ENCODE data around the gene RHCE. TPM values are rescaled to one million over a fixed set of nuclear protein-coding genes. Genes with fewer than 3 reads are reported as not detected.

The RHCE gene
- total RNA-seq, 1 donor from 2014 or later = 0.75 TPM

DNA sequence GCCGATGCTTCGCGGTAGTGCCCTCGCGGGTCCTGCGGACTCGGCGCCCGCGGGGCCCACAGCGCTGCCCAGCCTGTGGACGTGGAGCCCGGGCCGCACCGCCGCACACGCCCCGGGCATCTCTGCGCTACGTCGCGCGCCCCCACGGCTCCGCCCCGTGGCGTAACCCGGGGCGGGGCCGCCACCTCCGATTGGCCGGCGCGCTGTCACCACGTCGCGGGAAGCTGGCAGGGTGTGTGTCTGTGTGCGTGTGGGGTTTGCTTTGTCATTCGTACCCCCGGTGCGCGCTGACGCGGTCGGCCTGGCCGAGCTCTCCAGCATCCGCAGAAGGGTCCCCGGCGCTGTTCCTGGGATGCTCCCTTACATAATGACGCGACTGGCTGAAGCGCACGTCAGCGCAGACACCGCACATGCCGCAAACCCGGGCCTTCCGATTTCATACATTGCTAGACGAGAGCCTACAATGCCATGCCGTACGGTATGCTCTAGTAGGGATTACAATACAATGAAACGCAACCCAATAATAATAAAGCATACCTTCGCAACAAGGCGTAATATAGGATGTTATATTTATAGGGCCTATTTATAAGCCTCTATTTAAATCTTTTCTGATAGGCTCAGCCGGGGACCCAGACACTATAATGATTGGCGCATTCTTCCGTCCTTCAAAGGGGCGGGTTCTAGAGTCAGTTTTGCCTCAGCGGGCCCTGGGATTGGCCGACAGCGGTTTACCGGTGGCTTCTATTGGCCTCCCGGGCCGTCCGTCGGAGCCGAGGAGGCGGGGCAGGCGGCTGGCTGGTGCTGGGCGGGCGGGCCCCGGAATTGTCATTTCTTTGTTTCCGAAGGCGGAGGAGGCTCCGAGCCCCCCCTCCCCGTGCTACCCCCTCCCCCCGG lies 9.7 kb upstream of the RHCE start, which contains the start of gene MACO1:
TSS of gene MACO1 (plus strand) at position 825 of the 894 bp plus-strand sequence. CDS start 202 bp downstream, outside the sequence.
- TF ChIP-seq EZH2 (IDR thresholded peaks at IDR 0.05; ENCODE audit: insufficient read depth, low read length) = no peak
- TF ChIP-seq, protein P1, sequence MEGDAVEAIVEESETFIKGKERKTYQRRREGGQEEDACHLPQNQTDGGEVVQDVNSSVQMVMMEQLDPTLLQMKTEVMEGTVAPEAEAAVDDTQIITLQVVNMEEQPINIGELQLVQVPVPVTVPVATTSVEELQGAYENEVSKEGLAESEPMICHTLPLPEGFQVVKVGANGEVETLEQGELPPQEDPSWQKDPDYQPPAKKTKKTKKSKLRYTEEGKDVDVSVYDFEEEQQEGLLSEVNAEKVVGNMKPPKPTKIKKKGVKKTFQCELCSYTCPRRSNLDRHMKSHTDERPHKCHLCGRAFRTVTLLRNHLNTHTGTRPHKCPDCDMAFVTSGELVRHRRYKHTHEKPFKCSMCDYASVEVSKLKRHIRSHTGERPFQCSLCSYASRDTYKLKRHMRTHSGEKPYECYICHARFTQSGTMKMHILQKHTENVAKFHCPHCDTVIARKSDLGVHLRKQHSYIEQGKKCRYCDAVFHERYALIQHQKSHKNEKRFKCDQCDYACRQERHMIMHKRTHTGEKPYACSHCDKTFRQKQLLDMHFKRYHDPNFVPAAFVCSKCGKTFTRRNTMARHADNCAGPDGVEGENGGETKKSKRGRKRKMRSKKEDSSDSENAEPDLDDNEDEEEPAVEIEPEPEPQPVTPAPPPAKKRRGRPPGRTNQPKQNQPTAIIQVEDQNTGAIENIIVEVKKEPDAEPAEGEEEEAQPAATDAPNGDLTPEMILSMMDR (IDR thresholded peaks at IDR 0.05; ENCODE audit: insufficient read depth, low read depth, low read length) = no peak
- Mint-ChIP-seq H3K4me3 (ENCODE audit: unreplicated experiment) (peak within 1 kb of the TSS; percentile 93), H3K27me3 (ENCODE audit: low read depth, unreplicated experiment) (no peaks in the 10 kb centered on the region), H3K36me3 (ENCODE audit: low read depth, unreplicated experiment) (peaks cover 2% of the 10 kb centered on the region), H3K9me3 (ENCODE audit: unreplicated experiment) (no peaks in the 10 kb centered on the region), H3K27ac (ENCODE audit: unreplicated experiment) (peak within 1 kb of the TSS; percentile 97), H3K4me1 (ENCODE audit: low read depth, unreplicated experiment) (peaks cover 9% of the 10 kb centered on the region)
- Histone ChIP-seq H3K9ac (ENCODE audit: low read length) (peak within 1 kb of the TSS; percentile 93), H3K9me3 (ENCODE audit: insufficient read depth, low read depth, low read length) (no peaks in the 10 kb centered on the region), H2AFZ (ENCODE audit: low read depth, low read length) (peak within 1 kb of the TSS; percentile 85), H3K27ac (ENCODE audit: low read depth, low read length) (peak within 1 kb of the TSS; percentile 93), H3K4me2 (ENCODE audit: low read length) (peak within 1 kb of the TSS; percentile 90), H3K4me1 (ENCODE audit: insufficient read depth, low read length) (peaks cover 13% of the 10 kb centered on the region), H3K36me3 (ENCODE audit: insufficient read depth, low read length) (no peaks in the 10 kb centered on the region), H4K20me1 (ENCODE audit: insufficient read depth, low read length) (peaks cover 38% of the 10 kb centered on the region), H3K27me3 (ENCODE audit: insufficient read depth, low read length) (no peaks in the 10 kb centered on the region), H3K79me2 (ENCODE audit: insufficient read depth, low read length) (peaks cover 41% of the 10 kb centered on the region), H3K4me3 (ENCODE audit: insufficient read depth, low read depth, low read length) (peak within 1 kb of the TSS; percentile 79)
- DNase-seq (ENCODE audit: low read depth) (peak; percentile 88), FAIRE-seq (no peak)

DNA sequence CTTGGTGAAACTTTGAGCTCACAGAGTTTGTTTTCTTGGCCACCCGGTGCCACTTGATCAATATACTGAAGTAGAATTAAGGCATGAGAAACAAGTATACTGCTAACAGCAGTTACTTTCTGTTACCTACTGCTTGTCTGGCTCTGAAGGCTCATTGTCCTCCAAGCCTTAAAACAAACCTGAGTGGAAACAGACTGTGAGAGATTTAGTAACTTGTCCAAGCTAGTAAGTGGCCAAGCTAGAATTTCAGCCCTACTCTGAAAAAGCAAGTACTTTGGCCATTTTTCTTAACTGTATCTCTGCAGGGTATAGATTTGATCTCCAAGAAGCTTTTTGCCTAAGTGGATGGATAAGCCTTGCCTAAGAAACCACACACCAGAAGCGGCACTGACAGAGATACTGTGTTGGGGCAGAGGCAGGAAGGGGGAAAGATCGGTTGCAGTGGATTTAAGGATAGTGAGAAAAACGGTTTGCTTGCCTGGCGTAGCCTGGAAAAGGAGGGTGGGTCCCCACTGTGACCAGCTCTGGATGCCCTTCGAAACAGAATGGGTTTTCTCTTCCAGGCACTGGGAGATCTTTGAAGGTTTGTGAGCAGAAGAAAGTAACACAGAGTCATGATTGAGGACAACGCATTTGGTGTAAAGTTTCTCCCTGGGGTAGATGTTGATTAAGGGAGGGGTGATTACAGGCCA lies 8.0 kb upstream of the RHCE start:
- Mint-ChIP-seq H3K27ac (ENCODE audit: unreplicated experiment) (no peak overlapping the region), H3K9me3 (ENCODE audit: unreplicated experiment) (no peaks in the 10 kb centered on the region), H3K4me1 (ENCODE audit: low read depth, unreplicated experiment) (peaks cover 8% of the 10 kb centered on the region), H3K27me3 (ENCODE audit: low read depth, unreplicated experiment) (peaks cover 5% of the 10 kb centered on the region), H3K4me3 (ENCODE audit: unreplicated experiment) (peak overlapping the region; percentile 51), H3K36me3 (ENCODE audit: low read depth, unreplicated experiment) (peaks cover 2% of the 10 kb centered on the region)
- Histone ChIP-seq H3K27ac (ENCODE audit: low read depth, low read length) (no peak overlapping the region), H3K36me3 (ENCODE audit: insufficient read depth, low read length) (no peaks in the 10 kb centered on the region), H3K4me2 (ENCODE audit: low read length) (peak overlapping the region; percentile 90), H3K4me3 (ENCODE audit: insufficient read depth, low read depth, low read length) (no peak overlapping the region), H2AFZ (ENCODE audit: low read depth, low read length) (no peak overlapping the region), H3K9ac (ENCODE audit: low read length) (no peak overlapping the region), H3K4me1 (ENCODE audit: insufficient read depth, low read length) (peaks cover 12% of the 10 kb centered on the region), H3K79me2 (ENCODE audit: insufficient read depth, low read length) (peaks cover 24% of the 10 kb centered on the region), H4K20me1 (ENCODE audit: insufficient read depth, low read length) (peaks cover 22% of the 10 kb centered on the region), H3K27me3 (ENCODE audit: insufficient read depth, low read length) (no peaks in the 10 kb centered on the region), H3K9me3 (ENCODE audit: insufficient read depth, low read depth, low read length) (no peaks in the 10 kb centered on the region)
- FAIRE-seq (no peak), DNase-seq (ENCODE audit: low read depth) (no peak)
- TF ChIP-seq, protein P1 (IDR thresholded peaks at IDR 0.05; ENCODE audit: insufficient read depth, low read depth, low read length) = no peak
- TF ChIP-seq EZH2 (IDR thresholded peaks at IDR 0.05; ENCODE audit: insufficient read depth, low read length) = no peak
